HepG2 (cell line): ENCODE results near the gene RASL10A. TPM values are rescaled to one million over a fixed set of nuclear protein-coding genes. Genes with fewer than 3 reads are reported as not detected.

ENCODE experiments used
- ATAC-seq: fragments of 200-7000 bp; cut with Tn5 transposase; 3 replicates; pipeline ENCODE4 v1.9.1; 2020; ENCODE audit warnings: mild to moderate bottlenecking, moderate library complexity
- BruUV-seq: library from RNA; stranded (reverse); fragments of 400-500 nt; replicated peaks from 2 replicates; lab custom pipeline; 2021; lab: Mats Ljungman, UMichigan
- CTCF ChIA-PET: fragments of 300-600 bp; formaldehyde crosslinking; extraction: SDS; loops from one replicate; lab custom pipeline; 2021; ENCODE audit warnings: low total read pairs, inconsistent platforms, low intra/inter-chr PET ratio; lab: Yijun Ruan, JAX
- POLR2A ChIA-PET: fragments of 350-600 bp; sonication (Branson Sonifier 250); formaldehyde crosslinking; loops from one replicate; lab custom pipeline; 2020; ENCODE audit warnings: antibody characterized with exemption, inconsistent platforms; lab: Yijun Ruan, JAX
- DNase-seq: peaks from one replicate; pipeline ENCODE4 v3.0.0-alpha.2; 2015; ENCODE audit warnings: low spot score
- FAIRE-seq: peaks from 3 replicates; lab custom pipeline; 2011; peaks lifted over from hg19 to GRCh38; lab: Jason Lieb, UNC
- H2AFZ ChIP-seq: one replicate; pipeline ENCODE4 v1.6.1; 2011; ENCODE audit warnings: low read length, inconsistent platforms
- H3K27ac ChIP-seq: fragments of 300-600 bp; 3 replicates; pipeline ENCODE4 v1.8.0; 2011; ENCODE audit warnings: mixed run types, mild to moderate bottlenecking, mixed read lengths, low read length, inconsistent platforms; ENCODE audit not compliant: insufficient read depth; ENCODE audit errors: extremely low read length
- H3K27me3 ChIP-seq, 2 experiments: fragments of 200-600 bp in 1 of 2; 2 replicates in 1 of 2; 3 replicates in 1 of 2; pipeline versions ENCODE4 v1.6.0 to v1.8.0; 2011; ENCODE audit warnings: low read length in 2 of 2, mild to moderate bottlenecking in 2 of 2, moderate library complexity in 2 of 2, inconsistent platforms in 1 of 2; ENCODE audit not compliant: insufficient read depth in 2 of 2, control insufficient read depth in 1 of 2
- H3K36me3 ChIP-seq, 2 experiments: fragments of 200-600 bp in 1 of 2; replicated peaks in 1 of 2; 2 replicates in 1 of 2; 3 replicates in 1 of 2; pipeline versions ENCODE4 v1.5.1 to v1.8.0; 2011; ENCODE audit warnings: low read length in 2 of 2, inconsistent platforms in 1 of 2; ENCODE audit not compliant: insufficient read depth in 2 of 2, control insufficient read depth in 1 of 2
- H3K4me1 ChIP-seq: 2 replicates; pipeline ENCODE4 v1.5.1; 2012; ENCODE audit warnings: low read length, inconsistent platforms; ENCODE audit not compliant: insufficient read depth
- H3K4me2 ChIP-seq: 2 replicates; pipeline ENCODE4 v1.6.0; 2011; ENCODE audit warnings: low read depth, low read length, inconsistent platforms
- H3K4me3 ChIP-seq, 3 experiments: fragments of 200-600 bp in 1 of 3; sonication (generic), shearing (Covaris generic) in 1 of 3; replicated peaks in 1 of 3; 2 replicates each; pipeline ENCODE4 v1.5.1; 2011 to 2016; ENCODE audit warnings: low read length in 3 of 3, inconsistent platforms in 2 of 3, low read depth in 2 of 3, mild to moderate bottlenecking in 2 of 3, control low read depth in 1 of 3, mixed read lengths in 1 of 3; ENCODE audit not compliant: insufficient read depth in 1 of 3
- H3K79me2 ChIP-seq: one replicate; pipeline ENCODE4 v1.6.1; 2011; ENCODE audit warnings: low read length, inconsistent platforms; ENCODE audit not compliant: insufficient read depth
- H3K9ac ChIP-seq: 2 replicates; pipeline ENCODE4 v1.6.0; 2011; ENCODE audit warnings: mild to moderate bottlenecking, low read depth, low read length, inconsistent platforms; ENCODE audit not compliant: insufficient read depth
- H3K9me3 ChIP-seq: 2 replicates; pipeline ENCODE4 v1.5.1; 2012; ENCODE audit warnings: mild to moderate bottlenecking, low read length
- H4K20me1 ChIP-seq: 2 replicates; pipeline ENCODE4 v1.6.0; 2011; ENCODE audit warnings: inconsistent platforms, mild to moderate bottlenecking, low read length, moderate library complexity; ENCODE audit not compliant: insufficient read depth
- BRCA1 ChIP-seq: sonication (generic); formaldehyde crosslinking; IDR thresholded peaks from 2 replicates; pipeline ENCODE4 v1.4.0; 2020; ENCODE audit warnings: missing genetic modification reagents
- CC2D1A ChIP-seq: sonication (generic); formaldehyde crosslinking; IDR thresholded peaks from 2 replicates; pipeline ENCODE4 v1.8.1; 2023; ENCODE audit warnings: mild to moderate bottlenecking, missing genetic modification reagents
- EED ChIP-seq: sonication (generic); formaldehyde crosslinking; IDR thresholded peaks from 2 replicates; pipeline ENCODE4 v1.5.0; 2020; ENCODE audit warnings: mild to moderate bottlenecking, missing genetic modification reagents
- GTF3A ChIP-seq: sonication (generic); formaldehyde crosslinking; conservative IDR thresholded peaks from 2 replicates; pipeline ENCODE4 v1.4.0; 2020; ENCODE audit warnings: mild to moderate bottlenecking, missing genetic modification reagents
- JDP2 ChIP-seq: sonication (generic); formaldehyde crosslinking; IDR thresholded peaks from 2 replicates; pipeline ENCODE4 v1.8.1; 2022; ENCODE audit warnings: missing genetic modification reagents, borderline replicate concordance
- MTF2 ChIP-seq: sonication (generic); formaldehyde crosslinking; IDR thresholded peaks from 2 replicates; pipeline ENCODE4 v1.5.0; 2020; ENCODE audit warnings: missing genetic modification reagents, borderline replicate concordance
- SOX13 ChIP-seq, 3 experiments: fragments of 450-650 bp in 1 of 3; sonication (generic) in 1 of 3; formaldehyde crosslinking in 1 of 3; IDR thresholded peaks in 2 of 3; conservative IDR thresholded peaks in 1 of 3; 2 replicates each; pipeline versions ENCODE4 v1.5.0 to v1.6.1; 2016 to 2020; ENCODE audit warnings: antibody characterized with exemption in 1 of 3, mild to moderate bottlenecking in 1 of 3, missing compliant biosample characterization in 1 of 3, missing genetic modification reagents in 1 of 3, moderate library complexity in 1 of 3
- THAP7 ChIP-seq: sonication (generic); formaldehyde crosslinking; IDR thresholded peaks from 2 replicates; pipeline ENCODE4 v1.8.1; 2023; ENCODE audit warnings: mild to moderate bottlenecking, missing genetic modification reagents
- USF2 ChIP-seq, 2 experiments: sonication (generic) in 1 of 2; formaldehyde crosslinking in 1 of 2; IDR thresholded peaks; 2 replicates each; pipeline versions ENCODE4 v1.5.1 to v1.6.1; 2011 to 2020; ENCODE audit warnings: borderline replicate concordance in 1 of 2, low read depth in 1 of 2, low read length in 1 of 2, mild to moderate bottlenecking in 1 of 2, missing genetic modification reagents in 1 of 2, moderate library complexity in 1 of 2
- YEATS2 ChIP-seq: sonication (generic); formaldehyde crosslinking; IDR thresholded peaks from 2 replicates; pipeline ENCODE4 v1.4.0; 2020; ENCODE audit warnings: missing genetic modification reagents, borderline replicate concordance
- ZBTB7B ChIP-seq: sonication (generic); formaldehyde crosslinking; IDR thresholded peaks from 2 replicates; pipeline ENCODE4 v1.4.0; 2020; ENCODE audit warnings: missing genetic modification reagents
- ZNF232 ChIP-seq: sonication (generic); formaldehyde crosslinking; IDR thresholded peaks from 2 replicates; pipeline ENCODE4 v1.4.0; 2020; ENCODE audit warnings: missing genetic modification reagents, borderline replicate concordance
- ZNF256 ChIP-seq: sonication (generic); formaldehyde crosslinking; conservative IDR thresholded peaks from 2 replicates; pipeline ENCODE4 v1.4.0; 2020; ENCODE audit warnings: missing genetic modification reagents
- ZNF546 ChIP-seq: sonication (generic); formaldehyde crosslinking; conservative IDR thresholded peaks from 2 replicates; pipeline ENCODE4 v1.8.1; 2023; ENCODE audit warnings: mild to moderate bottlenecking, missing genetic modification reagents
- ZNF652 ChIP-seq: IDR thresholded peaks from 2 replicates; pipeline ENCODE4 v1.6.1; 2016; ENCODE audit warnings: low read depth, borderline replicate concordance
- WGBS: methylation state at CpG from one replicate; pipeline ENCODE4 v1.1.6; 2017; ENCODE audit warnings: low lambda C conversion rate; 5-methylcytosine and 5-hydroxymethylcytosine counted together
- in situ Hi-C: cut with HindIII; loops from 2 replicates; pipeline ENCODE4 v1.10.0; 2017; ENCODE audit warnings: low pct_unique_long_range_greater_than_20kb; ENCODE audit not compliant: extremely low pct_ligation_motif_present
- intact Hi-C: fragments of 100-400 bp; cut with micrococcal nuclease; formaldehyde crosslinking; loops from one replicate; pipeline ENCODE4 v1.10.0; 2022; ENCODE audit not compliant: unreplicated experiment
- polyA plus RNA-seq, 8 experiments: library from polyadenylated mRNA; depleted of rRNA in 3 of 8; stranded (reverse) in 7 of 8; unstranded in 1 of 8; fragments of >200 nt; fragmentation: Illumina TruSeq in 4 of 8; extraction: Trizol in 4 of 8; gene quantifications; 2 replicates each; pipeline versions ENCODE4 v1.2.1 to v1.2.3, GENCODE V29; 2011 to 2016; ENCODE audit warnings: low read depth in 4 of 8, missing spikeins in 1 of 8, mixed read lengths in 1 of 8; ENCODE audit not compliant: insufficient read depth in 1 of 8
- total RNA-seq, 5 experiments: library from RNA; depleted of rRNA; stranded (reverse); fragments of >200 nt; fragmentation: Illumina TruSeq; extraction: Trizol; gene quantifications; 2 replicates each; pipeline ENCODE4 v1.2.3, GENCODE V29; 2016; ENCODE audit warnings: low read depth in 1 of 5
- TF ChIP-seq, protein P1 (sequence below): sonication (generic); formaldehyde crosslinking; IDR thresholded peaks from 2 replicates; pipeline ENCODE4 v1.4.0; 2020; ENCODE audit warnings: missing genetic modification reagents

RASL10A gene
- total and polyA plus RNA-seq, 2 of the 13 experiments (the other 11 are each of a cell fraction or from before 2014, with no cell fraction given), result 0.05 to 0.22 TPM

DNA sequence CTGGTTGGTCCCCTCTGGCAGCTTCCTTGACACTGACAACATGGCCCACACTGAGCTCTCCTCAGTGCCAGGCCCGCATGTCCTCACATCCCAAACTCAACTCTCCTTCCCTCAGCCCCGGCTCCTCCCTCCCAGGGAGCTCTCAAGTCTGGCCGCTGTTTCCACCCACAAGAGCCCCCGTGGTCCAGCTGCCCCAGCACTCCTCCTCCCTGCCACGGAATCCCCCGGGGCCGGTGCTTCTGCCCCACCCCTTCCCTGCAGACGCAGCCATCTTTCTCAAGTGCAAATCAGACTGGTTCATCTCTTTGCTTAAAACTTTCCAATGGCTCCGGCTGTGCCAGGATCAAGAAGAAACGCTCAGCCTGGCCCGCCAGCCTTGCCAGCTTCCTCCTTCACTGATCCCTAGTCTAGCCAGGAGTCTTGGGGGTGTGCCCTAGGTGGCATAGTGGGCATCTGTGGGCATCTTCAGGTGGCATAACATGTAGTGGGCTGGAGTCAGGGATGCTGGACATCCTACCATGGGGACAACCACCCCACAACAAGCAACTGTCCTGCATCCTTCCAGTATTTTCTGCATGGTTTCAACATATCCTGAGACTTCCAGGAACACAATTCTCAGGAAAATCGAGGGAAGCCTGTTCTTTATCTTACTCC is 22.3 kb upstream of the RASL10A start:
- Histone ChIP-seq H3K9ac (no peak overlapping the region), H3K27ac (no peak overlapping the region), H3K79me2 (no peaks in the 10 kb centered on the region), H3K9me3 (no peaks in the 10 kb centered on the region), H3K4me1 (peaks cover 28% of the 10 kb centered on the region), H4K20me1 (no peaks in the 10 kb centered on the region), H2AFZ (no peak overlapping the region), H3K36me3 (peaks cover 18 to 45% of the 10 kb centered on the region in 2 experiments), H3K4me3 (no peak overlapping the region), H3K4me2 (no peak overlapping the region), H3K27me3 (no peaks in the 10 kb centered on the region)
- FAIRE-seq (no peak), ATAC-seq (no peak), DNase-seq (no peak)
- BruUV-seq, result no TSS peak
- in situ Hi-C loops, result no loop called here
- 96% methylated on average over 12 of the region's 12 CpGs for WGBS
- ChIA-PET CTCF (no interaction called here), POLR2A (no interaction called here)
- intact Hi-C loops, result no loop called here
- no peak for TF ChIP-seq MTF2
- TF ChIP-seq, protein P1, sequence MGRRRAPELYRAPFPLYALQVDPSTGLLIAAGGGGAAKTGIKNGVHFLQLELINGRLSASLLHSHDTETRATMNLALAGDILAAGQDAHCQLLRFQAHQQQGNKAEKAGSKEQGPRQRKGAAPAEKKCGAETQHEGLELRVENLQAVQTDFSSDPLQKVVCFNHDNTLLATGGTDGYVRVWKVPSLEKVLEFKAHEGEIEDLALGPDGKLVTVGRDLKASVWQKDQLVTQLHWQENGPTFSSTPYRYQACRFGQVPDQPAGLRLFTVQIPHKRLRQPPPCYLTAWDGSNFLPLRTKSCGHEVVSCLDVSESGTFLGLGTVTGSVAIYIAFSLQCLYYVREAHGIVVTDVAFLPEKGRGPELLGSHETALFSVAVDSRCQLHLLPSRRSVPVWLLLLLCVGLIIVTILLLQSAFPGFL (CRISPR knock-in tag), result no peak
- no peak for TF ChIP-seq USF2 (IDR thresholded peaks at IDR 0.05; ENCODE audit: low read depth, low read length)
- no peak for TF ChIP-seq USF2 (CRISPR knock-in tag; IDR thresholded peaks at IDR 0.05; ENCODE audit: borderline replicate concordance)
- no peak for TF ChIP-seq ZNF256 (CRISPR knock-in tag)
- TF ChIP-seq GTF3A (CRISPR knock-in tag), result no peak
- no peak for TF ChIP-seq BRCA1
- no peak for TF ChIP-seq EED (CRISPR knock-in tag)
- TF ChIP-seq JDP2 (CRISPR knock-in tag), result no peak
- TF ChIP-seq ZNF232, result no peak
- TF ChIP-seq THAP7 (CRISPR knock-in tag), result no peak
- TF ChIP-seq SOX13 (IDR thresholded peaks at IDR 0.05), result no peak
- TF ChIP-seq SOX13 (CRISPR knock-in tag; conservative IDR thresholded peaks at IDR 0.05 in 1 of 2, IDR thresholded peaks at IDR 0.05 in 1 of 2), result no peak
- TF ChIP-seq ZNF652 (CRISPR knock-in tag), result no peak
- no peak for TF ChIP-seq ZNF546 (CRISPR knock-in tag)
- no peak for TF ChIP-seq CC2D1A
- TF ChIP-seq YEATS2 (CRISPR knock-in tag), result no peak
- no peak for TF ChIP-seq ZBTB7B (CRISPR knock-in tag)
